UCSD-AML1 (cell line): ENCODE data around the gene TPBGL.
A peak's percentile ranks its signal among the peaks of the same experiment; 100 is the strongest.

Experiments used
- DNase-seq: peaks from one replicate; lab custom pipeline; 2025; ENCODE audit not compliant: unreplicated experiment; lab: John Stamatoyannopoulos, UW

TPBGL gene

GRCh38 chr11:75245356-75246005, 4.9 kb downstream of the TPBGL start:
- no peak for DNase-seq

- DNase-seq: no peak
Observed at GRCh38 chr11:75246006-75246670, 5.6 kb downstream of the TPBGL start.

GRCh38 chr11:75246671-75247350, 6.2 kb downstream of the TPBGL start:
- DNase-seq: no peak

- DNase-seq: no peak
Observed at GRCh38 chr11:75248924-75249256, 8.3 kb downstream of the TPBGL start.

GRCh38 chr11:75249704-75250103, 9.1 kb downstream of the TPBGL start:
- no peak for DNase-seq

GRCh38 chr11:75254326-75254725, 13.8 kb downstream of the TPBGL start:
- no peak for DNase-seq

GRCh38 chr11:75260396-75261170, 20.0 kb downstream of the TPBGL start:
- no peak for DNase-seq

GRCh38 chr11:75261902-75262361, 21.4 kb downstream of the TPBGL start:
- no peak for DNase-seq

GRCh38 chr11:75262436-75262835, 21.9 kb downstream of the TPBGL start:
- DNase-seq: no peak

- DNase-seq: no peak
Observed at GRCh38 chr11:75262961-75263852, 22.6 kb downstream of the TPBGL start.

- DNase-seq: peak; percentile 38
Observed at GRCh38 chr11:75263944-75264349, 23.4 kb downstream of the TPBGL start.

GRCh38 chr11:75264356-75264755, 23.8 kb downstream of the TPBGL start:
- DNase-seq: no peak

GRCh38 chr11:75264971-75265370, 24.4 kb downstream of the TPBGL start:
- DNase-seq: no peak

- DNase-seq: no peak
Observed at GRCh38 chr11:75265851-75266531, 25.4 kb downstream of the TPBGL start.

GRCh38 chr11:75267171-75267970, 26.8 kb downstream of the TPBGL start:
- DNase-seq: no peak

GRCh38 chr11:75268626-75269366, 28.2 kb downstream of the TPBGL start:
- DNase-seq: no peak

- DNase-seq: no peak
Observed at GRCh38 chr11:75269367-75269660, 28.7 kb downstream of the TPBGL start.

GRCh38 chr11:75269896-75270295, 29.3 kb downstream of the TPBGL start:
- no peak for DNase-seq
